ENCODE results near the gene ARRB2. TPM values are rescaled to one million over a fixed set of nuclear protein-coding genes. Genes with fewer than 3 reads are reported as not detected.
"Not testable (repeated sequence)": the region's sequence is repeated elsewhere in the genome, so short reads cannot be mapped to it uniquely, and the experiment has no call there.

The ARRB2 gene
- polyA plus RNA-seq, 3 donors from 2014 or later: 46.0 to 70.9 (median 60.4) TPM

DNA sequence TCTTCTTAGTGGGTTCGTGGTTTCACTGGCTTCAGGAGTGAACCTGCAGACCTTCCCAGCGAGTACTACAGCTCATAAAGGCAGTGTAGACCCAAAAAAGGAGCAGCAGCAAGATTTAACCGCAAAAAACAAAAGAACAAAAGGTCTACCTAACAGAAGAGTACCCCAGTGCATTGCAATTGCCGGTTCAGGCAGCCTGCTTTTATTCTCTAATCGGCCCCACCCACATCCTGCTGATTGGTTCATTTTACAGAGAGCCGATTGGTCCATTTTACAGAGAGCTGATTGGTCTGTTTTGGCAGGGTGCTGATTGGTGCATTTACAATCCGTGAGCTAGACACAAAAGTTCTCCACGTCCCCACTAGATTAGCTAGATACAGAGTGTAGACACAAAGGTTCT is 2.0 kb upstream of the ARRB2 start:
- H3K4me3 Mint-ChIP-seq: peak overlapping the region in 4 of 5 donors; percentile 33 to 75 (median 63)
- peak overlapping the region; percentile 13 to 78 (median 50) for H3K27ac Mint-ChIP-seq
- H3K36me3 Mint-ChIP-seq: no peaks in the 10 kb centered on the region
- peak; percentile 60 to 73 (median 61) for DNase-seq
- peaks cover 44 to 53% of the 10 kb centered on the region in 2 donors for H3K4me1 Mint-ChIP-seq
- peaks cover 2 to 12% (median 7%) of the 10 kb centered on the region in 3 donors for H3K27me3 Mint-ChIP-seq (ENCODE audit: low read depth in 3 of 3)
- H3K9me3 Mint-ChIP-seq: no peaks in the 10 kb centered on the region

DNA sequence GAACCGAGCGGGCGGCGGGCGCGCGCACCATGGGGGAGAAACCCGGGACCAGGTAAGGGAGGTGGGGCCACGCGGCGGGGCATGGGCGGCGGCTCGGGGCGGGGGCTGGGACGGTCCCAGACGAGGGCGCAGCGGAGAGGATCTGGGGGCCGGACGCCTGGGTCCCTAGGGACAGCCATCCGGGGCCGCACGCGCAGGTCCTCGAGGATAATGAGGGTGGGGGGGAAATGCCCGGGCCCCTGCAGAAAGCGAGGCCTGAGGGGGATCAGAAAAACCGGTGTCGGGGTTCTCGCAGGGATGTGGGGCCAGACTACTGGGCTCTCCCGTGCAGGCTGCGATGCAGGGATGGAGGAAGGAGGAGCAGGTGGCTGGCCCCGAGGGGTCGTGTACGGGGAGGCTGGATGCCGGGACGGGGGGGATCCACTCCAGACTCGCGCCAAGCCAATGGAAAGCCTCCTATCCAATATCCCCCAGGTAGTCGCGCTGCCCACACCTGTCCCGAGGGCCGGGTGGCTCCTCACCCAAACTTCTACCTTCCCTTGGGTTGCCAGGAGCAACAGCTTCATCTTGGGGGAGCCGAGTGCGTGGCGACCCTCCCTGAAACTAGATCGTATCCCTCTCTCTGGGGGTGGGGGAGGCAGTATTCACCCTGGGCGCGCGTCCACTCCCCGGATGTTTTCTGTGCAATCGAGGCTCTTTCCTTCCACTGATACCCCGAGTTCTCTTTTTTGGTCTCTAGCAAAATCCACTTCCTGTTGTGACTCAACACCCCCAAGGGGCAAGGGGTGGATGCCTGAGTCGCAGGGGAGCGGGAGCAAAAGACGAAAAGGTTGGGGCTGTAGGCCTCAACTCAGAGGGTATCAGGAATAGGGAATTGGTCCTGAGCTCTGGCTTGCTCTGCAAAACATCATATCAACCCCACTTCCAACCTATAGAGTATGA is 532 bp downstream of the ARRB2 start:
- H3K27me3 Mint-ChIP-seq (ENCODE audit: low read depth in 3 of 3): peaks cover 0 to 11% (median 9%) of the 10 kb centered on the region in 3 donors
- no peaks in the 10 kb centered on the region for H3K9me3 Mint-ChIP-seq
- H3K27ac Mint-ChIP-seq: peak overlapping the region; percentile 76 to 98 (median 92)
- peak overlapping the region; percentile 95 to 98 (median 97) for H3K4me3 Mint-ChIP-seq
- DNase-seq: peak; percentile 37 to 41 (median 39)
- peaks cover 0 to 3% (median 0%) of the 10 kb centered on the region in 3 donors for H3K36me3 Mint-ChIP-seq
- H3K4me1 Mint-ChIP-seq: peaks cover 55 to 58% of the 10 kb centered on the region in 2 donors

DNA sequence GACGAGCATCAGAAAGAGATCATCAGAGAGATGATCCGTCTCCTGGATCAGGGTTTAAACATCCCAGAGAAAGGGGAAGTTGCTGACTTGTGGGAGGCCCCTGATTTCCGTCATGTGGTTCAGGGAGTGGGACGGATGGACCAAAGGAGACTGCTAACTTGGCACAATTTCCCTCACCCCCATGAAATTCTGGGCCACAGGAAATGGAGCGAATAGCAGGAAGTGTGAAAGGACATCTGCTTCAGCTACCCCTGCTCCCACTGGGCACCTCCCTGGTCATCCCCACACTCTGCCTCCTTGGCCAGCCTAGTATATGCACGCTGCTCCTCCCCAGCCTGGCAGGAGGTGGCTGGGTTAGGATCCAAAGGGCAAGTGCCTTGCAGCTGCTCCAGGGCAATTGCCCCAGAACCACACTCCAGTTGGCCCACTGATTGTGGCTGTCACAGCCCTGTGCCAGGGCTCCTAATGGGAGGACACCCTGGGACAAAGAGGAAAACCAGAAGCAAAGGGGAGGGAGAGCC is 1.3 kb downstream of the ARRB2 start:
- Mint-ChIP-seq H3K4me3 (peak overlapping the region; percentile 95 to 98 (median 97)), H3K27me3 (ENCODE audit: low read depth in 3 of 3) (peaks cover 0 to 11% (median 9%) of the 10 kb centered on the region in 3 donors), H3K9me3 (no peaks in the 10 kb centered on the region), H3K27ac (peak overlapping the region; percentile 76 to 98 (median 92)), H3K36me3 (peaks cover 0 to 3% (median under 1%) of the 10 kb centered on the region in 3 donors), H3K4me1 (peaks cover 55 to 60% of the 10 kb centered on the region in 2 donors)
- DNase-seq: no peak

DNA sequence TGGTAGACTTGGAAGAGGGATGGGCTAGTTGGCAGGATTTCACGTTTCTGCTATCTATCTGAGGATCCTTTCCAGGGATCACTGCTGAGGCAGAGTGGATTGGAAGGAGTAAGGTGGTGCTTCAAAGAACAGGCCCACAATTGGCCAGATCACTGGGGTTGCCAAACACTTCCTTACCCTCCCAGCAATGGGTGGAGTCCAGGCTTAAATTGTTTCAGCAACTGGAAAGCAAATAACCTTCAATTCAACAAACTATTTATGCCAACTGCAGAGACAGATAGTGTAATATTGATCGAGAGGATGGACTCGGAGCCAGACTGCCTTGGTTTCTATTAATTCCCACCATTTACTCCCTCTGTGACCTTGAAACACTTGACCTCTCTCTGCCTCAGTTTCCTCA is 2.1 kb downstream of the ARRB2 start:
- H3K4me3 Mint-ChIP-seq: peak overlapping the region; percentile 95 to 98 (median 97)
- no peaks in the 10 kb centered on the region for H3K9me3 Mint-ChIP-seq
- peaks cover 64 to 68% of the 10 kb centered on the region in 2 donors for H3K4me1 Mint-ChIP-seq
- no peak for DNase-seq
- peaks cover 0 to 11% (median 9%) of the 10 kb centered on the region in 3 donors for H3K27me3 Mint-ChIP-seq (ENCODE audit: low read depth in 3 of 3)
- peaks cover 0 to 10% (median 8%) of the 10 kb centered on the region in 3 donors for H3K36me3 Mint-ChIP-seq
- peak overlapping the region; percentile 71 to 97 (median 84) for H3K27ac Mint-ChIP-seq

DNA sequence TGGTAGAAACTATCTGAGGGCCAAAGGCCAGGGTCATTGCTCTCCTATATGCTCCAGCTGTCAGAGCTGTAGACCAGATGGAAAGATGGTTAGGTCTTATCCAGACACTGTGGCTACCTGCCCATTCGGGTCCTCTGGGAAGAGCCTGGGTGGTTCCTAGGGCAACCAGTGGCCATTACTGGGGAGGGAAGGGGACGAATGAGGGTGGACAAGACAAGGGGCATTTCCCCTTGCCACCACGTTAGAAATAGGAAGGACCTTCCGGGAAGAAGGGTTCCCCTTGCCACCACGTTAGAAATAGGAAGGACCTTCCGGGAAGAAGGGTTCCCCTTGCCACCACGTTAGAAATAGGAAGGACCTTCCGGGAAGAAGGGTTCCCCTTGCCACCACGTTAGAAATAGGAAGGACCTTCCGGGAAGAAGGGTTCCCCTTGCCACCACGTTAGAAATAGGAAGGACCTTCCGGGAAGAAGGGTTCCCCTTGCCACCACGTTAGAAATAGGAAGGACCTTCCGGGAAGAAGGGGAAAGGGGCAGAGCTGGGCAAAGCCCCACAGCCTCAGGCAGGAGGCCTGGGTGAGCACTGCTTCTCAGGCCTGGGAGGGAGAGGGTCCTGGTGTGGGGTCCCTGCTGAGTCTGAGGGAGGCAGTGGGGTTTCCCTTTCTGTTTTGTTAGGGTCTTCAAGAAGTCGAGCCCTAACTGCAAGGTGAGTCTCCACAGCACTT is 4.1 kb downstream of the ARRB2 start:
- Mint-ChIP-seq H3K4me3 (peak overlapping the region; percentile 82 to 88 (median 85)), H3K4me1 (peaks cover 67 to 68% of the 10 kb centered on the region in 2 donors), H3K27ac (peak overlapping the region; percentile 88 to 98 (median 97)), H3K36me3 (peaks cover 5 to 17% (median 8%) of the 10 kb centered on the region in 3 donors)
- H3K27me3 Mint-ChIP-seq (ENCODE audit: low read depth in 3 of 3); H3K9me3 Mint-ChIP-seq; DNase-seq: not testable (repeated sequence)

DNA sequence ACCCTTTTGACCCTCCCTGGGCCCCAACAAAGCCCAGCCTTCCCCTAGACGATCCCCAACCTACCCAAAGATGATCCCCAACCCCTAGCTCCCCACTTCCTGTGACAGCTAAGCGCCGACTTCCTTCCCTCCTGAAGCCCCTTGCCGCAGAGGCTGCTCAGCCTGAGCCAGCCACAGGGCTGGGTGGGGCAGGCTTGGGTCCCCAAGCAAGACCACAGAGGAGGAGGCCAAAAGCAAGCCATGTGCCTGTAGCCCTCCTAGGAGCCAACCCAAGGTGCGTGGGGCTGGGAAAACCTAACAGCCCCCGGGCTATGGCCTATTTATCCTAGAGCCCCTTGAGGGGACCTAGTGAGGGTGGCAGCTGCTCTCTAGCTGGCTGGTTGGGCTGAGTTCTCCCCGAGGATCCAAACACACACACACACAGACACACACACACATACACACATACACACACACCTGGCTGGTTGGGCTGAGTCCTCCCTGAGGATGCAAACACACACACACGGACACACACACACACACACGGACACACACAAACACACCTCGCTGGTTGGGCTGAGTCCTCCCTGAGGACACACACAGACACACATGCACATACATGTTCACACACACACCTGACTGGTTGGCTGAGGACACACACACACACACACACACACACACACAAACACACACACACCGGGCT is 4.8 kb downstream of the ARRB2 start:
- Mint-ChIP-seq H3K27ac (peak overlapping the region; percentile 88 to 98 (median 97)), H3K36me3 (peaks cover 6 to 17% (median 8%) of the 10 kb centered on the region in 3 donors), H3K4me3 (peak overlapping the region; percentile 82 to 88 (median 85)), H3K4me1 (peaks cover 63 to 65% of the 10 kb centered on the region in 2 donors), H3K9me3 (no peaks in the 10 kb centered on the region), H3K27me3 (ENCODE audit: low read depth in 3 of 3) (peaks cover 2 to 8% (median 5%) of the 10 kb centered on the region in 3 donors)
- peak; percentile 62 to 72 (median 63) for DNase-seq

DNA sequence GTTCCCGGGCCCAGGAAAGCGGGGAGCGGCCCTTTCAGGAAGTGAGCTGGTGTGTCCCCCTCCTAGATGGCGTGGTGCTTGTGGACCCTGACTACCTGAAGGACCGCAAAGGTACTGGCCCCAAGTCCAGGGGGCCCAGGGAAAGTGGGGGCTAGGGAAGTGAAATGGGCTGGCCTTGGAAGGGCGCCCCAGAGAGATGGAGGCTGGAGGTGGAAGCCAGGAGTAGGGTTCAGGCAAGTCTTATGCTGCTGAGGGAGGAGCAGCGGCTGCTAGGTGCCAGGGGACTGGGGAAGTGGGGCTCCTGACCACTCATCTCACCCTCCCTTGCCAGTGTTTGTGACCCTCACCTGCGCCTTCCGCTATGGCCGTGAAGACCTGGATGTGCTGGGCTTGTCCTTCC is 5.6 kb downstream of the ARRB2 start:
- H3K9me3 Mint-ChIP-seq: no peaks in the 10 kb centered on the region
- H3K36me3 Mint-ChIP-seq: peaks cover 10 to 22% (median 13%) of the 10 kb centered on the region in 3 donors
- H3K4me1 Mint-ChIP-seq: peaks cover 63 to 65% of the 10 kb centered on the region in 2 donors
- H3K4me3 Mint-ChIP-seq: peak overlapping the region in 3 of 5 donors; percentile 85 to 86 (median 85)
- DNase-seq: no peak
- H3K27ac Mint-ChIP-seq: peak overlapping the region; percentile 88 to 98 (median 97)
- H3K27me3 Mint-ChIP-seq (ENCODE audit: low read depth in 3 of 3): peaks cover 2 to 7% (median 4%) of the 10 kb centered on the region in 3 donors

DNA sequence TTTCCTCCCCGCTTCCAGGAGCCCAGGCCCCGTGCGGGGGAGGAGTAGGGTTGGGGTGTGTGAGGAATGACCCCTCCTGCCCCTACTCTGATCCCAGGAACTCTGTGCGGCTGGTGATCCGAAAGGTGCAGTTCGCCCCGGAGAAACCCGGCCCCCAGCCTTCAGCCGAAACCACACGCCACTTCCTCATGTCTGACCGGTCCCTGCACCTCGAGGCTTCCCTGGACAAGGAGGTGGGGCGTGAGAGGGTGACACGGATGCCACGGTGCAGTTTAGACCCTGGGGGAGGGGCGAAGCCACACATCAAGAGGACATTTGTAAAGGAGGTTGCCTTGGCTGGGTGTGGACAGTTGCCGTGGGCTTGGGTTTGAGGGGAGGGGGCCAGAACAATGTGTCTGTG is 7.4 kb downstream of the ARRB2 start:
- peak overlapping the region; percentile 34 to 65 (median 45) for H3K4me3 Mint-ChIP-seq
- H3K4me1 Mint-ChIP-seq: peaks cover 55 to 56% of the 10 kb centered on the region in 2 donors
- H3K27me3 Mint-ChIP-seq (ENCODE audit: low read depth in 3 of 3): peaks cover 2 to 10% (median 4%) of the 10 kb centered on the region in 3 donors
- H3K36me3 Mint-ChIP-seq: peaks cover 10 to 28% (median 21%) of the 10 kb centered on the region in 3 donors
- no peaks in the 10 kb centered on the region for H3K9me3 Mint-ChIP-seq
- peak overlapping the region; percentile 72 to 87 (median 82) for H3K27ac Mint-ChIP-seq
- peak; percentile 35 to 46 (median 44) for DNase-seq

DNA sequence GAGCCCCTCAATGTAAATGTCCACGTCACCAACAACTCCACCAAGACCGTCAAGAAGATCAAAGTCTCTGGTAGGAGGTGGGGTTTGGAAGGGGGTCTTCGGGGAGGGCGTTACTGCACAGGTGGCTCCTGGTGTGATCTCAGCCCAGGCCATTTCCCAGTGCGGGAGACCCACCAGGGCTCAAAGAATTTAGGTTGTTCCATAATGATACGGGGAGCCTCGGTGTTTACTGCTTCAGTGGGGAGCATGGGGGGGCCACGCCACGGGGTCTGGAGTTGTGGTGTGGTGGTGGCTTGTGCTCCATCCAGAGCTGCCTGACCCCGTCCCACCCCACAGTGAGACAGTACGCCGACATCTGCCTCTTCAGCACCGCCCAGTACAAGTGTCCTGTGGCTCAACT is 7.8 kb downstream of the ARRB2 start:
- no peak for DNase-seq
- peaks cover 10 to 28% (median 23%) of the 10 kb centered on the region in 3 donors for H3K36me3 Mint-ChIP-seq
- peak overlapping the region; percentile 71 to 87 (median 82) for H3K27ac Mint-ChIP-seq
- H3K4me1 Mint-ChIP-seq: peaks cover 53 to 55% of the 10 kb centered on the region in 2 donors
- H3K27me3 Mint-ChIP-seq (ENCODE audit: low read depth in 3 of 3): peaks cover 2 to 13% (median 4%) of the 10 kb centered on the region in 3 donors
- no peaks in the 10 kb centered on the region for H3K9me3 Mint-ChIP-seq
- peak overlapping the region in 2 of 5 donors; percentile 45 to 65 for H3K4me3 Mint-ChIP-seq

DNA sequence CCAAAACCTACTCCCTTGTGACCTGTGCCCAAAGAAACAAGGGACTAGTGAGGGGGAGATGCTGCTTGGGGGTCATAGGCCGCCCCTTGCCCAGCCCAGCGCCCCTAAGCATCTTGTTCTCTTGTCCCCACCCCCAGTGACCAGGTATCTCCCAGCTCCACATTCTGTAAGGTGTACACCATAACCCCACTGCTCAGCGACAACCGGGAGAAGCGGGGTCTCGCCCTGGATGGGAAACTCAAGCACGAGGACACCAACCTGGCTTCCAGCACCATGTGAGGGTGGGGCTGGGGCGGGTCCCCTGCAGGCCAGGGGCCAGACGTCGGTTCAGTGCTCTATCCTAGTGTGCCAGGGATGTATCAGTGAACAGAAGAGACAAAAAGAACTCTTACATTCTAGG is 8.7 kb downstream of the ARRB2 start:
- H3K27me3 Mint-ChIP-seq (ENCODE audit: low read depth in 3 of 3): peaks cover 2 to 13% (median 4%) of the 10 kb centered on the region in 3 donors
- no peak for DNase-seq
- peaks cover 47% of the 10 kb centered on the region in 2 donors for H3K4me1 Mint-ChIP-seq
- H3K27ac Mint-ChIP-seq: peak overlapping the region in 2 of 6 donors; percentile 53 to 64
- no peaks in the 10 kb centered on the region for H3K9me3 Mint-ChIP-seq
- H3K4me3 Mint-ChIP-seq: no peak overlapping the region
- H3K36me3 Mint-ChIP-seq: peaks cover 10 to 28% (median 23%) of the 10 kb centered on the region in 3 donors

DNA sequence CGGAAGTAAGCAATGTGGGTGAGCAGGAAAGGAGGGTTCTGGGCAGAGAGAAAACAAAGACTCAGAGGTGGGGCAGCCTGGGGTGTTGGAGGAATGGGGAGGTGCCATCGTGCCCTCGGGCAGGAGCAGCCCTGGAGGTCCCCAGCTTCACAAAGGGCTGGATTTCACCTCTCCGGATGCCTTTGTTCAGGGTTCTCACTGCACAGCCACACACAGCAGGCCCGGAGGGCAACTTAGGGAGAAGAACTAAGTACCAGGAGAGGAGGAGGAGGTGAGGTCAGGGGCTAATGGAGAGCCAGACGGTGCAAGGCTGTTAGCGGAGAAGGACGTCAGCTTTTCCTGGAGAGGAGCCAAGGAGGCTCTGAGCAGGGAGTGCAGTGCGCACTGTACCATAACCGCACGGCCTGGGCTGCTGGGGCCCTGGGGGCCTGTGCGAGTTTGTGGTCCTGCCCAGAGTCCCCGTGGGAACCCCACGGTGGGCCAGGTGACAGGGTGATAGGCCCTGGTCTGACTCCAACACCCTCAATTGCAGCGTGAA is 9.3 kb downstream of the ARRB2 start:
- no peak for DNase-seq
- H3K9me3 Mint-ChIP-seq: no peaks in the 10 kb centered on the region
- H3K36me3 Mint-ChIP-seq: peaks cover 10 to 28% (median 23%) of the 10 kb centered on the region in 3 donors
- peak overlapping the region in 1 of 5 donors; percentile 3 for H3K4me3 Mint-ChIP-seq
- H3K27ac Mint-ChIP-seq: peak overlapping the region in 4 of 6 donors; percentile 17 to 64 (median 52)
- H3K4me1 Mint-ChIP-seq: peaks cover 42 to 43% of the 10 kb centered on the region in 2 donors
- peaks cover 2 to 13% (median 4%) of the 10 kb centered on the region in 3 donors for H3K27me3 Mint-ChIP-seq (ENCODE audit: low read depth in 3 of 3)

DNA sequence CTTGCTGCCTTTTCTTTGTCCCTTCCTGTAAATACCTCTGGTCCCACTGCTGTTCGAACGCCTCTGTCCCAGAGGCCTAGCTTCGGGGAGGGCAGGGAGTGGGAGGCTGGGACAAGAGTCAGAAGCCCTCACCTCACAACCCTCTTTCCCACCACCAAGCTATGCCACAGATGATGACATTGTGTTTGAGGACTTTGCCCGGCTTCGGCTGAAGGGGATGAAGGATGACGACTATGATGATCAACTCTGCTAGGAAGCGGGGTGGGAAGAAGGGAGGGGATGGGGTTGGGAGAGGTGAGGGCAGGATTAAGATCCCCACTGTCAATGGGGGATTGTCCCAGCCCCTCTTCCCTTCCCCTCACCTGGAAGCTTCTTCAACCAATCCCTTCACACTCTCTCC is 10.4 kb downstream of the ARRB2 start:
- Mint-ChIP-seq H3K36me3 (peaks cover 10 to 24% (median 23%) of the 10 kb centered on the region in 3 donors), H3K4me3 (no peak overlapping the region), H3K27ac (peak overlapping the region; percentile 61 to 83 (median 71))

More for the DNA sequence above, 10.4 kb downstream of the ARRB2 start:
- DNase-seq: no peak
- Mint-ChIP-seq H3K27me3 (ENCODE audit: low read depth in 3 of 3) (peaks cover 2 to 8% (median 2%) of the 10 kb centered on the region in 3 donors), H3K9me3 (no peaks in the 10 kb centered on the region), H3K4me1 (peaks cover 32 to 33% of the 10 kb centered on the region in 2 donors)
